ENCODE results near the gene MRPS22. TPM values are rescaled to one million over a fixed set of nuclear protein-coding genes. Genes with fewer than 3 reads are reported as not detected.
"Not testable (repeated sequence)": the region's sequence is repeated elsewhere in the genome, so short reads cannot be mapped to it uniquely, and the experiment has no call there.

Gene MRPS22
- total and polyA plus RNA-seq, 4 donors = 33.3 to 54.9 (median 44.6) TPM

DNA sequence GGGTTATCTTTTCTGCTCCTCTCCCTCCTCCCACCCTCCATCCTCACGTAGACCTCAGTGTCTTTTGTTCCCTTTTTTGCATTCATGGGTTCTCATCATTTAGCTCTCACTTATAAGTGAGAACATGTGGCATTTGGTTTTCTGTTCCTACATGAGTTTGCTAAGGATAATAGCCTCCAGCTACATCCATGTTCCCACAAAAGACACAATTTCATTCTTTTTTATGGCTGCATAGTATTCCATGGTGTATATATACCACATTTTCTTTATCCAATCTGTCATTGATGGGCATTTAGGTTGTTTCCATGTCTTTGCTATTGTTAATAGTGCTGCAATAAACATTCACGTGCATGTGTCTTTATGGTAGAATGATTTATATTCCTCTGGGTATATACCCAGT lies 57.3 kb downstream of the MRPS22 start:
- not testable (repeated sequence) for H3K27me3 ChIP-seq (ENCODE audit: control insufficient read depth in 4 of 4, insufficient read depth in 4 of 4, low read length in 3 of 4); H3K9me3 ChIP-seq (ENCODE audit: control insufficient read depth in 4 of 4, low read length in 3 of 4); H3K36me3 ChIP-seq (ENCODE audit: control insufficient read depth in 4 of 4, insufficient read depth in 3 of 4, low read depth in 1 of 4, low read length in 3 of 4); H3K9ac ChIP-seq (ENCODE audit: low read depth in 1 of 2, low read length in 2 of 2); H3K4me3 ChIP-seq (ENCODE audit: low read depth in 1 of 3, low read length in 3 of 3); H3K27ac ChIP-seq (ENCODE audit: low read depth in 1 of 2, low read length in 2 of 2); DNase-seq (ENCODE audit: low spot score); H3K4me1 ChIP-seq (ENCODE audit: control insufficient read depth in 4 of 4, insufficient read depth in 4 of 4, low read length in 3 of 4)
- 91% methylated on average over 2 of the region's 2 CpGs for WGBS

Small RNA genes within 50 kb of the gene (small RNA-seq; reads per million reads assigned to genes)
- gene RF00026 = not detected

Other genes with a start within 250 kb of the MRPS22 start
- 100 to 1,000 TPM in 1 of 2 donors, 10 to 100 TPM in 1; 91.3 to 145 TPM for gene COPB2, start 45.6 kb downstream of the MRPS22 start, total RNA-seq
- gene COPB2, start 45.6 kb downstream of the MRPS22 start, polyA plus RNA-seq = 10 to 100 TPM; 45.4 to 52.7 TPM
- under 1 TPM in 1 of 2 donors, not detected in 1; 0.79 TPM for gene RBP2, start 132.5 kb downstream of the MRPS22 start, total RNA-seq
- gene RBP2, start 132.5 kb downstream of the MRPS22 start, polyA plus RNA-seq = not detected
- 10 to 100 TPM; 32.9 to 34.0 TPM for gene RBP1, start 195.7 kb downstream of the MRPS22 start, total RNA-seq
- gene RBP1, start 195.7 kb downstream of the MRPS22 start, polyA plus RNA-seq = 10 to 100 TPM; 49.5 to 85.8 TPM

All from liver (tissue), 10 donors.